ENCODE measurements around the gene PSD. TPM values are rescaled to one million over a fixed set of nuclear protein-coding genes. Genes with fewer than 3 reads are reported as not detected.

PSD gene
- total RNA-seq, 6 experiments from 2014 or later = 0.37 to 1.4 (median 0.69) TPM

- Mint-ChIP-seq H3K9me3 (no peaks in the 10 kb centered on the region), H3K27ac (no peak overlapping the region), H3K4me1 (ENCODE audit: low read depth) (peaks cover 31% of the 10 kb centered on the region), H3K27me3 (ENCODE audit: insufficient read depth) (peaks cover 2% of the 10 kb centered on the region; the same call in 1 of the 2 replicates), H3K36me3 (ENCODE audit: low read depth) (no peaks in the 10 kb centered on the region), H3K4me3 (no peak overlapping the region)
- TF ChIP-seq, protein P1, sequence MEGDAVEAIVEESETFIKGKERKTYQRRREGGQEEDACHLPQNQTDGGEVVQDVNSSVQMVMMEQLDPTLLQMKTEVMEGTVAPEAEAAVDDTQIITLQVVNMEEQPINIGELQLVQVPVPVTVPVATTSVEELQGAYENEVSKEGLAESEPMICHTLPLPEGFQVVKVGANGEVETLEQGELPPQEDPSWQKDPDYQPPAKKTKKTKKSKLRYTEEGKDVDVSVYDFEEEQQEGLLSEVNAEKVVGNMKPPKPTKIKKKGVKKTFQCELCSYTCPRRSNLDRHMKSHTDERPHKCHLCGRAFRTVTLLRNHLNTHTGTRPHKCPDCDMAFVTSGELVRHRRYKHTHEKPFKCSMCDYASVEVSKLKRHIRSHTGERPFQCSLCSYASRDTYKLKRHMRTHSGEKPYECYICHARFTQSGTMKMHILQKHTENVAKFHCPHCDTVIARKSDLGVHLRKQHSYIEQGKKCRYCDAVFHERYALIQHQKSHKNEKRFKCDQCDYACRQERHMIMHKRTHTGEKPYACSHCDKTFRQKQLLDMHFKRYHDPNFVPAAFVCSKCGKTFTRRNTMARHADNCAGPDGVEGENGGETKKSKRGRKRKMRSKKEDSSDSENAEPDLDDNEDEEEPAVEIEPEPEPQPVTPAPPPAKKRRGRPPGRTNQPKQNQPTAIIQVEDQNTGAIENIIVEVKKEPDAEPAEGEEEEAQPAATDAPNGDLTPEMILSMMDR (IDR thresholded peaks at IDR 0.05) = no peak
- no peak for DNase-seq
Measured at GRCh38 chr10:102433619-102434046, 15.0 kb upstream of the PSD start.

DNA sequence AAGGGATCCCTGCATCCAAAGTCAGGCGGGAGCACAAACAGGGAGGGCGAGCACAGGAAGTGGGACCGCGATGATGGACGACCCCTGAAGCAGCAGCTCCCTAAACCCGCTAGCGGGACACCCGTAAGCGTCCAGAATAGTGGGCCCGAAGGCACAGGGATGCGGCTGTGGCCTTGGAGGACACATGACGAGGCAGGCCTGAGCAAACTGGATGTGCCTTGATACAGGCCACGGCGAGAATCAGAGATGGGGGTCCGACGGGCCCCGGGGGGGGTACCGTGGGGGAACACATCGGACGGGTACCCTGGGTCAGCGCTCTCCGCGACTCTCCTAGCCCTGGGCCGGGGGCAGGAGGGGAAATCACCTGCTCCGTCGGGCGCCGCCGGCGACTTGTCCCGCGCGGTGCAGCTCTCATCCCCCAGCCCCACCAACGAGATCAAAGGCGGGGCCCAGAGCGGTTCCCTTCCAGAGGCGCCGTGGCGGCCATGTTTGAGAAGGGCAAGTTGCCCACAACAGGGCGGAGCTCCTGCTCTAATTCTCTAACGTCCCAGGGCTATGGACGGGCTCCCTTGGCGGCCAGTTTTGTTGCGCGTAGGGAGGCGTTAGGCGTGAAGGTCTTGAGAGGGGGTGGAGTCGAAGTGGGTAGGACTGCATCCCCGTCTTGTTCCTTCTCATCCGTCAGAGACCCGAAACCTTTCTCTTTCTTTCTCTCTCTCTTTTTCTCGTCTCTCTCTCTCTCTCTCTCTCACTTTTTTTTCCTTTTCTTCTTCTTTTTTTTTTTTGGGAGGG is 13.8 kb upstream of the PSD start, which contains the start of gene CUEDC2:
Gene CUEDC2 (minus strand): TSS at position 413 of the 789 bp plus-strand sequence. CDS start 7,386 bp downstream, outside the sequence.
- Mint-ChIP-seq H3K9me3 (no peaks in the 10 kb centered on the region), H3K27me3 (ENCODE audit: insufficient read depth) (peaks cover 2% of the 10 kb centered on the region; the same call in 1 of the 2 replicates), H3K36me3 (ENCODE audit: low read depth) (no peaks in the 10 kb centered on the region), H3K4me1 (ENCODE audit: low read depth) (peaks cover 36% of the 10 kb centered on the region), H3K27ac (peak within 1 kb of the TSS; percentile 93), H3K4me3 (peak within 1 kb of the TSS; percentile 93)
- DNase-seq = peak; percentile 91
- TF ChIP-seq, protein P1 (IDR thresholded peaks at IDR 0.05) = no peak

GRCh38 chr10:102431452-102432124 is 13.0 kb upstream of the PSD start:
- Mint-ChIP-seq H3K27ac (peak overlapping the region; percentile 93), H3K36me3 (ENCODE audit: low read depth) (no peaks in the 10 kb centered on the region), H3K27me3 (ENCODE audit: insufficient read depth) (peaks cover 2% of the 10 kb centered on the region), H3K9me3 (no peaks in the 10 kb centered on the region), H3K4me3 (peak overlapping the region; percentile 93), H3K4me1 (ENCODE audit: low read depth) (peaks cover 44% of the 10 kb centered on the region)
- TF ChIP-seq, protein P1 (IDR thresholded peaks at IDR 0.05) = no peak
- no peak for DNase-seq

GRCh38 chr10:102429468-102429867 is 10.9 kb upstream of the PSD start:
- Mint-ChIP-seq H3K4me3 (no peak overlapping the region), H3K9me3 (no peaks in the 10 kb centered on the region), H3K4me1 (ENCODE audit: low read depth) (peaks cover 30% of the 10 kb centered on the region), H3K27me3 (ENCODE audit: insufficient read depth) (no peaks in the 10 kb centered on the region; the same call in 1 of the 2 replicates), H3K27ac (no peak overlapping the region), H3K36me3 (ENCODE audit: low read depth) (no peaks in the 10 kb centered on the region)
- TF ChIP-seq, protein P1 (IDR thresholded peaks at IDR 0.05) = no peak
- DNase-seq = no peak

DNA sequence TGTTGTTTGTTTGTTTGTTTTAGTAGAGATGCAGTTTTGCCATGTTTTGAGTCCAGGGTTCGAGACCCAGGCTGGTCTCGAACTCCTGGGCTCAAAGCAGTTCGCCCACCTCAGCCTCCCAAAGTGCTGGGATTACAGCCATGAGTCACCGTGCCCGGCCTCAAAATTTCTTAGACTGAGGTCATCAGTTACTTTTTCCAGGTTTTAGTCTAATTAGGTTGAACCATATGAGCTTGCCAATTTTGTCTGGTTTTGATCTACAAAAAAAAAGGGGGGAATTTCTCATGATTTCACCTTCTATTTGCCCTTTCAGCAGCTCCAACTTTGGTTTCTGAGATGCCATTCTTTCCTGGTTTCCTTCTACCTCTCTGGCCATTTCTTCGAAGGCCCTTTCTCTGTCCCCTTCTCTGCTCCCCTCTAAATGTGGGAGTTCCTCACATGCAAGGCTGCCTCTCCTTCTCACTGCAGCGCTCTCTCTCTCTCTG is 8.3 kb upstream of the PSD start:
- peak overlapping the region; percentile 25 for H3K27ac Mint-ChIP-seq
- peak; percentile 29 for DNase-seq

More for the DNA sequence above, 8.3 kb upstream of the PSD start:
- peaks cover 32% of the 10 kb centered on the region for H3K4me1 Mint-ChIP-seq (ENCODE audit: low read depth)
- TF ChIP-seq, protein P1 (IDR thresholded peaks at IDR 0.05) = no peak
- no peaks in the 10 kb centered on the region for H3K36me3 Mint-ChIP-seq (ENCODE audit: low read depth)
- no peaks in the 10 kb centered on the region for H3K9me3 Mint-ChIP-seq
- H3K27me3 Mint-ChIP-seq (ENCODE audit: insufficient read depth) = no peaks in the 10 kb centered on the region; the same call in none of the 2 replicates
- H3K4me3 Mint-ChIP-seq = no peak overlapping the region
